K562 (cell line): ENCODE data around the gene SLC30A1. TPM values are rescaled to one million over a fixed set of nuclear protein-coding genes. Genes with fewer than 3 reads are reported as not detected.

Source experiments
- BCL6 ChIP-seq: fragments of 250-450 bp; sonication (Bioruptor Pico); IDR thresholded peaks from 2 replicates; pipeline ENCODE4 v1.4.0; 2020
- CBX8 ChIP-seq: fragments of 200-600 bp; sonication (generic); IDR thresholded peaks from 2 replicates; pipeline ENCODE4 v1.6.1; 2012; ENCODE audit warnings: borderline replicate concordance, mixed run types, low read depth, mild to moderate bottlenecking, moderate library complexity, mixed read lengths, low read length, control low read depth, inconsistent platforms; ENCODE audit not compliant: poor library complexity, severe bottlenecking; ENCODE audit errors: extremely low read depth
- HMGN3 ChIP-seq: IDR thresholded peaks from 2 replicates; pipeline ENCODE4 v1.6.1; 2011; ENCODE audit warnings: borderline replicate concordance, low read depth, mild to moderate bottlenecking, mixed read lengths, low read length; ENCODE audit not compliant: insufficient read length; ENCODE audit errors: extremely low read depth
- LCOR ChIP-seq: sonication (generic); formaldehyde crosslinking; IDR thresholded peaks from 2 replicates; pipeline ENCODE4 v1.8.0; 2022; ENCODE audit warnings: mild to moderate bottlenecking, missing genetic modification reagents
- MAFG ChIP-seq: fragments of 450-650 bp; conservative IDR thresholded peaks from 2 replicates; pipeline ENCODE4 v1.6.1; 2016; ENCODE audit warnings: missing genetic modification characterization, missing compliant biosample characterization
- NR2F6 ChIP-seq: fragments of 450-650 bp; formaldehyde crosslinking; IDR thresholded peaks from 2 replicates; pipeline ENCODE4 v1.4.0; 2020; ENCODE audit warnings: mild to moderate bottlenecking
- RBM15 ChIP-seq: fragments of 200-400 bp; formaldehyde crosslinking; IDR thresholded peaks from 2 replicates; pipeline ENCODE4 v1.6.1; 2018; ENCODE audit warnings: mild to moderate bottlenecking, low read length, moderate library complexity; ENCODE audit not compliant: insufficient read depth
- SMAD3 ChIP-seq: fragments of 450-650 bp; formaldehyde crosslinking; conservative IDR thresholded peaks from 2 replicates; pipeline ENCODE4 v1.4.0; 2020; ENCODE audit warnings: mild to moderate bottlenecking
- SMARCA5 ChIP-seq: fragments of 450-650 bp; IDR thresholded peaks from 2 replicates; pipeline ENCODE4 v1.6.1; 2016
- STAT5B ChIP-seq: fragments of 250-450 bp; sonication (Bioruptor Pico); IDR thresholded peaks from 2 replicates; pipeline ENCODE4 v1.8.0; 2021; ENCODE audit warnings: mild to moderate bottlenecking, inconsistent platforms
- TAL1 ChIP-seq: fragments of 450-650 bp; IDR thresholded peaks from 2 replicates; pipeline ENCODE4 v1.6.1; 2016; ENCODE audit warnings: mild to moderate bottlenecking
- ZBED1 ChIP-seq: IDR thresholded peaks from 2 replicates; pipeline ENCODE4 v1.6.1; 2014
- ZNF124 ChIP-seq: sonication (generic); formaldehyde crosslinking; IDR thresholded peaks from 2 replicates; pipeline ENCODE4 v1.8.1; 2022; ENCODE audit warnings: missing genetic modification reagents
- ZNF830 ChIP-seq: fragments of 250-450 bp; sonication (Bioruptor Pico); IDR thresholded peaks from 2 replicates; pipeline ENCODE4 v1.5.0; 2021; ENCODE audit warnings: mild to moderate bottlenecking
- polyA plus RNA-seq, 8 experiments: library from polyadenylated mRNA; depleted of rRNA in 4 of 8; stranded (reverse) in 5 of 8; unstranded in 3 of 8; fragments of >200 nt; fragmentation: Nextera tagmentation in 2 of 8; fragmentation: Illumina TruSeq in 1 of 8; extraction: Ambion mirVana in 2 of 8; extraction: Trizol in 1 of 8; gene quantifications; 2 replicates each; pipeline versions ENCODE4 v1.2.1 to v1.2.3, GENCODE V29; 2011 to 2014; ENCODE audit warnings: inconsistent platforms in 1 of 8, missing spikeins in 1 of 8
- total RNA-seq, 7 experiments: library from RNA; depleted of rRNA in 6 of 7; stranded (reverse); fragments of >200 nt in 6 of 7; fragmentation: Illumina TruSeq in 2 of 7; extraction: Trizol in 2 of 7; gene quantifications; 2 replicates each; pipeline versions ENCODE4 v1.2.1 to v1.2.3, GENCODE V29; 2011 to 2021; ENCODE audit warnings: low replicate concordance in 1 of 7
- TF ChIP-seq, protein P1 (sequence below): fragments of 150-350 bp; conservative IDR thresholded peaks from 2 replicates; pipeline ENCODE4 v1.6.1; 2014; ENCODE audit warnings: low read length
- TF ChIP-seq, protein P2 (sequence below), 2 experiments: fragments of 200-800 bp in 1 of 2; sonication (Bioruptor generic) in 1 of 2; sonication (generic) in 1 of 2; formaldehyde crosslinking in 1 of 2; IDR thresholded peaks in 1 of 2; conservative IDR thresholded peaks in 1 of 2; 2 replicates each; pipeline versions ENCODE4 v1.5.0 to v1.6.1; 2016 to 2020; ENCODE audit warnings: missing compliant biosample characterization in 1 of 2, missing genetic modification characterization in 1 of 2, missing genetic modification reagents in 1 of 2
- TF ChIP-seq, protein P3 (sequence below): sonication (generic); IDR thresholded peaks from 2 replicates; pipeline ENCODE4 v1.6.1; 2016
- TF ChIP-seq, protein P4 (sequence below): fragments of 450-650 bp; formaldehyde crosslinking; IDR thresholded peaks from 2 replicates; pipeline ENCODE4 v1.4.0; 2022; ENCODE audit warnings: missing genetic modification characterization

The SLC30A1 gene
- total and polyA plus RNA-seq, 9 of the 15 experiments (the other 6 are each of a cell fraction or from before 2014, with no cell fraction given), result 4.1 to 14.4 (median 6.6) TPM

DNA sequence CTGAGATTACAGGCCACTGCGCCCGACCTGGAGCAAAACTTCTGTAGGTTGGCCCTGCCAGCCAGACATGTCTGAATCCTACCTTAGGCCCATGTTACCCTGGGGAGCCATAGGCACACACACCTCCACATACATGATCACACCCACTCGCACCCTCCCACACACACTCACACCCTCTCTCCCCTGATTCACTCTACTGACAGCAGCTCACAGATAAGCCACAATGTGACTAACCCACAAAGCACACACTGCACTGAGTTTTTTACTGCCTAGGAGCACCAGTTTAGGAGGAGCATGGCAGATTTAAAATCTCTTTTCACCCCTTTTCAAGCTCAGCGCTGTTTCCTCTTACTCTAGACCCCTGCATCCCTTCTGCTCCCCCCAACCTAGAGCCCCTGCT is 41.7 kb downstream of the SLC30A1 start (continued):
- TF ChIP-seq, protein P1, sequence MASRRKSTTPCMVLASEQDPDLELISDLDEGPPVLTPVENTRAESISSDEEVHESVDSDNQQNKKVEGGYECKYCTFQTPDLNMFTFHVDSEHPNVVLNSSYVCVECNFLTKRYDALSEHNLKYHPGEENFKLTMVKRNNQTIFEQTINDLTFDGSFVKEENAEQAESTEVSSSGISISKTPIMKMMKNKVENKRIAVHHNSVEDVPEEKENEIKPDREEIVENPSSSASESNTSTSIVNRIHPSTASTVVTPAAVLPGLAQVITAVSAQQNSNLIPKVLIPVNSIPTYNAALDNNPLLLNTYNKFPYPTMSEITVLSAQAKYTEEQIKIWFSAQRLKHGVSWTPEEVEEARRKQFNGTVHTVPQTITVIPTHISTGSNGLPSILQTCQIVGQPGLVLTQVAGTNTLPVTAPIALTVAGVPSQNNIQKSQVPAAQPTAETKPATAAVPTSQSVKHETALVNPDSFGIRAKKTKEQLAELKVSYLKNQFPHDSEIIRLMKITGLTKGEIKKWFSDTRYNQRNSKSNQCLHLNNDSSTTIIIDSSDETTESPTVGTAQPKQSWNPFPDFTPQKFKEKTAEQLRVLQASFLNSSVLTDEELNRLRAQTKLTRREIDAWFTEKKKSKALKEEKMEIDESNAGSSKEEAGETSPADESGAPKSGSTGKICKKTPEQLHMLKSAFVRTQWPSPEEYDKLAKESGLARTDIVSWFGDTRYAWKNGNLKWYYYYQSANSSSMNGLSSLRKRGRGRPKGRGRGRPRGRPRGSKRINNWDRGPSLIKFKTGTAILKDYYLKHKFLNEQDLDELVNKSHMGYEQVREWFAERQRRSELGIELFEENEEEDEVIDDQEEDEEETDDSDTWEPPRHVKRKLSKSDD, result no peak
- no peak for TF ChIP-seq SMAD3
- no peak; the same call in 1 of the 2 replicates for TF ChIP-seq SMARCA5
- TF ChIP-seq TAL1, result peak; percentile 33; the same call in 1 of the 2 replicates
- TF ChIP-seq ZBED1, result no peak
- TF ChIP-seq ZNF830 (CRISPR knock-in tag), result no peak
- TF ChIP-seq, protein P2, sequence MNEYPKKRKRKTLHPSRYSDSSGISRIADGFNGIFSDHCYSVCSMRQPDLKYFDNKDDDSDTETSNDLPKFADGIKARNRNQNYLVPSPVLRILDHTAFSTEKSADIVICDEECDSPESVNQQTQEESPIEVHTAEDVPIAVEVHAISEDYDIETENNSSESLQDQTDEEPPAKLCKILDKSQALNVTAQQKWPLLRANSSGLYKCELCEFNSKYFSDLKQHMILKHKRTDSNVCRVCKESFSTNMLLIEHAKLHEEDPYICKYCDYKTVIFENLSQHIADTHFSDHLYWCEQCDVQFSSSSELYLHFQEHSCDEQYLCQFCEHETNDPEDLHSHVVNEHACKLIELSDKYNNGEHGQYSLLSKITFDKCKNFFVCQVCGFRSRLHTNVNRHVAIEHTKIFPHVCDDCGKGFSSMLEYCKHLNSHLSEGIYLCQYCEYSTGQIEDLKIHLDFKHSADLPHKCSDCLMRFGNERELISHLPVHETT (CRISPR knock-in tag; conservative IDR thresholded peaks at IDR 0.05 in 1 of 2, IDR thresholded peaks at IDR 0.05 in 1 of 2), result no peak
- TF ChIP-seq CBX8, result no peak
- TF ChIP-seq STAT5B (CRISPR knock-in tag), result no peak
- TF ChIP-seq RBM15, result no peak
- TF ChIP-seq MAFG (tag), result no peak
- TF ChIP-seq LCOR, result no peak
- no peak for TF ChIP-seq NR2F6 (CRISPR knock-in tag)
- no peak for TF ChIP-seq ZNF124 (CRISPR knock-in tag)
- no peak for TF ChIP-seq BCL6 (CRISPR knock-in tag)
- TF ChIP-seq, protein P3, sequence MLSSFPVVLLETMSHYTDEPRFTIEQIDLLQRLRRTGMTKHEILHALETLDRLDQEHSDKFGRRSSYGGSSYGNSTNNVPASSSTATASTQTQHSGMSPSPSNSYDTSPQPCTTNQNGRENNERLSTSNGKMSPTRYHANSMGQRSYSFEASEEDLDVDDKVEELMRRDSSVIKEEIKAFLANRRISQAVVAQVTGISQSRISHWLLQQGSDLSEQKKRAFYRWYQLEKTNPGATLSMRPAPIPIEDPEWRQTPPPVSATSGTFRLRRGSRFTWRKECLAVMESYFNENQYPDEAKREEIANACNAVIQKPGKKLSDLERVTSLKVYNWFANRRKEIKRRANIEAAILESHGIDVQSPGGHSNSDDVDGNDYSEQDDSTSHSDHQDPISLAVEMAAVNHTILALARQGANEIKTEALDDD, result peak; percentile 87
- TF ChIP-seq, protein P4, sequence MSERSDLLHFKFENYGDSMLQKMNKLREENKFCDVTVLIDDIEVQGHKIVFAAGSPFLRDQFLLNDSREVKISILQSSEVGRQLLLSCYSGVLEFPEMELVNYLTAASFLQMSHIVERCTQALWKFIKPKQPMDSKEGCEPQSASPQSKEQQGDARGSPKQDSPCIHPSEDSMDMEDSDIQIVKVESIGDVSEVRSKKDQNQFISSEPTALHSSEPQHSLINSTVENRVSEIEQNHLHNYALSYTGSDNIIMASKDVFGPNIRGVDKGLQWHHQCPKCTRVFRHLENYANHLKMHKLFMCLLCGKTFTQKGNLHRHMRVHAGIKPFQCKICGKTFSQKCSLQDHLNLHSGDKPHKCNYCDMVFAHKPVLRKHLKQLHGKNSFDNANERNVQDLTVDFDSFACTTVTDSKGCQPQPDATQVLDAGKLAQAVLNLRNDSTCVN, result peak; percentile 76; the same call in 1 of the 2 replicates
- no peak for TF ChIP-seq HMGN3
